Kidney epithelial cell (primary cell): Measurements from ENCODE around the gene ACR. TPM values are rescaled to one million over a fixed set of nuclear protein-coding genes. Genes with fewer than 3 reads are reported as not detected.
A peak's percentile ranks its signal among the peaks of the same experiment; 100 is the strongest.

Experiments
- DNase-seq: peaks from one replicate; pipeline ENCODE4 v3.0.0-alpha.2; 2010; ENCODE audit warnings: low read depth
- H3K27me3 ChIP-seq: 2 replicates; pipeline ENCODE4 v1.6.0; 2011; ENCODE audit warnings: low read length; ENCODE audit not compliant: control insufficient read depth, insufficient read depth
- H3K36me3 ChIP-seq: 2 replicates; pipeline ENCODE4 v1.5.1; 2011; ENCODE audit warnings: low read length; ENCODE audit not compliant: control insufficient read depth, insufficient read depth
- H3K4me3 ChIP-seq: 2 replicates; pipeline ENCODE4 v1.5.1; 2011; ENCODE audit warnings: low read depth, mild to moderate bottlenecking, control low read depth, low read length
- total RNA-seq: library from RNA; depleted of rRNA; stranded (reverse); fragments of >200 nt; gene quantifications from 2 replicates; pipeline ENCODE4 v1.2.3, GENCODE V29; 2015
- TF ChIP-seq, protein P1 (sequence below): IDR thresholded peaks from 2 replicates; pipeline ENCODE4 v1.5.1; 2011; ENCODE audit warnings: mild to moderate bottlenecking, moderate library complexity, low read length, control low read depth, inconsistent platforms; ENCODE audit not compliant: insufficient read depth, poor library complexity, severe bottlenecking

Gene ACR
- total RNA-seq, 1 donor from 2014 or later, result not detected

DNA sequence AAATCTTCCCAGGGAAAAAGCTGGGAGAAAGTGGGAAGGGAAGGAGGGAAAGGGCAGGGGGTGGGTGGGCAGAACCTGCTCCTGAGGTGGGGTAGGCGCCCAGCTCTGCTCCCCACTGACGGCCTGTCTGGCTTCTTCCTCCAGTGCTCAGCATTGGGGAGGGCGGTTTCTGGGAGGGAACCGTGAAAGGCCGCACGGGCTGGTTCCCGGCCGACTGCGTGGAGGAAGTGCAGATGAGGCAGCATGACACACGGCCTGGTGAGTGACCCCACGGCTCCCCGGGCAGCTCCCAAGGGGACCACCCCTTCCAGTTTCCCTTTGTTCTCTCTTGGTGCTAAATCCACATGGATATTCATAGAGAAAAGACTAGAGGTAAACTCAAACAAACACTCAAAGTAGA is 39.5 kb upstream of the ACR start:
- no peak for DNase-seq
- Histone ChIP-seq H3K4me3 (no peak overlapping the region), H3K36me3 (no peaks in the 10 kb centered on the region), H3K27me3 (peaks cover 12% of the 10 kb centered on the region)
- TF ChIP-seq, protein P1, sequence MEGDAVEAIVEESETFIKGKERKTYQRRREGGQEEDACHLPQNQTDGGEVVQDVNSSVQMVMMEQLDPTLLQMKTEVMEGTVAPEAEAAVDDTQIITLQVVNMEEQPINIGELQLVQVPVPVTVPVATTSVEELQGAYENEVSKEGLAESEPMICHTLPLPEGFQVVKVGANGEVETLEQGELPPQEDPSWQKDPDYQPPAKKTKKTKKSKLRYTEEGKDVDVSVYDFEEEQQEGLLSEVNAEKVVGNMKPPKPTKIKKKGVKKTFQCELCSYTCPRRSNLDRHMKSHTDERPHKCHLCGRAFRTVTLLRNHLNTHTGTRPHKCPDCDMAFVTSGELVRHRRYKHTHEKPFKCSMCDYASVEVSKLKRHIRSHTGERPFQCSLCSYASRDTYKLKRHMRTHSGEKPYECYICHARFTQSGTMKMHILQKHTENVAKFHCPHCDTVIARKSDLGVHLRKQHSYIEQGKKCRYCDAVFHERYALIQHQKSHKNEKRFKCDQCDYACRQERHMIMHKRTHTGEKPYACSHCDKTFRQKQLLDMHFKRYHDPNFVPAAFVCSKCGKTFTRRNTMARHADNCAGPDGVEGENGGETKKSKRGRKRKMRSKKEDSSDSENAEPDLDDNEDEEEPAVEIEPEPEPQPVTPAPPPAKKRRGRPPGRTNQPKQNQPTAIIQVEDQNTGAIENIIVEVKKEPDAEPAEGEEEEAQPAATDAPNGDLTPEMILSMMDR, result no peak

DNA sequence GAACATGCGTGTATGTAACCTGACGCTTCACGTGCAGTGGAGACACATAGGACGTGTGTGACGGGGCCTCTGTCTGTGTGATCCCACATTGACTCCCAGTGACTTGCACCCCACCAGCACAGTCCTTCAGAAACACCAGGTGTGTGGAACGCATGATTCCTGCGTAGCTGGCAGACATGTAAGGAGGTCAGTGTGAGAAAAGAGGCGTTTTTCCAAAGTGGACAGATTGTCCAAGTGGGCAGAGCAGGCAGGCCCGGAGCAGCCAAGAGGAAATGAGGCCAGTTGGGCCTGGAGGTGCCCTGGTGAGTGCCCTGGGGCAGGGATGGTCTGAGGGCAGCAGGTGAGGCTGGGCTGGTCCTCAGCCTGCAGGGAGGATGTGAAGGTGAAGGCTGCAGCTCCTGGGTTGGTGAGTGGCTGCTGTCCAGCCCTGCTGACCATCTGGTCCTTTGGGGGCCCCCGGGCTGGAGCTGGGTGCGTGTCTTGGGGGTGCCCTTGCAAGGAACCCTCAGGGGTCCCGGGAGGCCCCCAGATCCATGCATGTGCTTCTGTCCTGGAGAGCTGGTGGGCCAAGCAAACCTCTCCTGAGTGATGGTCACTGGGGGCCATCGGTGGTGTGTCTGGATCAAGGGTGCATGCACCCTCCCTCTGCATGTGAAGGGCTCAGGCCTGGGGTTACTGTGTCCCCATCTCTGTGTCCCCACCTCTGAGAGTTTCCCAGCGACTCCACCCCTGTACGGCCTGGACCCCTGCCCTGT is 38.8 kb upstream of the ACR start:
- no peak overlapping the region for H3K4me3 ChIP-seq
- H3K36me3 ChIP-seq, result no peaks in the 10 kb centered on the region
- TF ChIP-seq, protein P1, result no peak
- no peak for DNase-seq
- peaks cover 12% of the 10 kb centered on the region for H3K27me3 ChIP-seq

- H3K27me3 ChIP-seq, result peaks cover 9% of the 10 kb centered on the region
- TF ChIP-seq, protein P1, result peak; percentile 54
- no peak for DNase-seq
- no peak overlapping the region for H3K4me3 ChIP-seq
- no peaks in the 10 kb centered on the region for H3K36me3 ChIP-seq
Observed at GRCh38 chr22:50699756-50700386, 38.1 kb upstream of the ACR start.

DNA sequence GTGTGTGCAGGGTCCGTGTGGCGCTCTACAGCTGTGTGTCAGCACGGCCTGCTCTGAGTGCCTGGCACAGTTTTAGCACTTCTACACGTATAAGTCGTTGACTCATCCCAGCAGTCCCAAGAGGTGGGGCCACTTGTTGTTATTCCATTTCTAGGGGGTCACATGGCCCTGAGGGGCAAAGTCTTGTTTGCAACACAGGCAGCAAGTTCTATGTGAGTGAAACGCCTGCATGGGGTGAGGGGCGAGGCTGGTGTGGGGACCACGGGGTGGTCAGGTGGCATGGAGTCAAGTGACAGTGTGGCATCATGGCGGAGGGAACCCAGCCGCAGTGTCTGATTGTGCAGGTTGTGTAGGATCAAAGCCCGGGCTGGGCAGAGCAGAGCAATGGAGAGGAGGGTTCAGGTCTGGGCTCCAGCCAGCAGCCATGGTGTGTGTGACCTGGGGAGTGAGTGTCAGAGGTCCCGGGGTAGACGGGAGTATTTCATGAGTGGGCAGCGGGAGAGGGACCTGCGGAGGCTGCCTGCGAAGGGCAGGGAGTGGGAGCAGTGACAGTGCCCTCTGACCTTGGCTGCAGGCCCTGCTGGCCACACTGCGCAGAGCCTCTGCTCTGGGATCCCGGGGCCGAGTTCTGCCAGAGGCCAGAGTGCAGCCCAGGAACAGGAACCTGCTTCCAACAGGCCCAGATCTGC is 37.5 kb upstream of the ACR start:
- H3K36me3 ChIP-seq, result no peaks in the 10 kb centered on the region
- H3K27me3 ChIP-seq, result peaks cover 9% of the 10 kb centered on the region
- DNase-seq, result no peak
- H3K4me3 ChIP-seq, result no peak overlapping the region
- TF ChIP-seq, protein P1, result no peak

DNA sequence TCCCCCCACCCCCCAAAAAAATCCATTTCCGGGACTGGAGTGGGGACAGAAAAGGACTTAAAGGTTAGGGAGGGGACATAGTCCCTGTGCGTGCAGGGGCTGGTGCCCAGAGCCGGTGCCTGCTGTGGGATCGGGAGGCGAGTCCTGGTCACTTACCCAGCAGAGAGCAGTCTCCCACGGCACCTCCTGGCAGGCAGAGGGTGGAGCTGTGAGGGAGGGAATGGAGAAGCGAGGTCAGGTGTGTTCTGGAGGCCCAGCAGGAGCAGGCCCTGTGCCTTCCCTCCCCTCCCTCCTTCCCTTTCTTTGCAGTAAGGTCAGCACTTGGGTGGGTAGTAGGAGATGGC is 37.0 kb upstream of the ACR start:
- TF ChIP-seq, protein P1, result no peak
- no peaks in the 10 kb centered on the region for H3K36me3 ChIP-seq
- DNase-seq, result no peak
- peaks cover 9% of the 10 kb centered on the region for H3K27me3 ChIP-seq
- H3K4me3 ChIP-seq, result no peak overlapping the region
